ENCODE measurements around the gene SEC14L5.

DNA sequence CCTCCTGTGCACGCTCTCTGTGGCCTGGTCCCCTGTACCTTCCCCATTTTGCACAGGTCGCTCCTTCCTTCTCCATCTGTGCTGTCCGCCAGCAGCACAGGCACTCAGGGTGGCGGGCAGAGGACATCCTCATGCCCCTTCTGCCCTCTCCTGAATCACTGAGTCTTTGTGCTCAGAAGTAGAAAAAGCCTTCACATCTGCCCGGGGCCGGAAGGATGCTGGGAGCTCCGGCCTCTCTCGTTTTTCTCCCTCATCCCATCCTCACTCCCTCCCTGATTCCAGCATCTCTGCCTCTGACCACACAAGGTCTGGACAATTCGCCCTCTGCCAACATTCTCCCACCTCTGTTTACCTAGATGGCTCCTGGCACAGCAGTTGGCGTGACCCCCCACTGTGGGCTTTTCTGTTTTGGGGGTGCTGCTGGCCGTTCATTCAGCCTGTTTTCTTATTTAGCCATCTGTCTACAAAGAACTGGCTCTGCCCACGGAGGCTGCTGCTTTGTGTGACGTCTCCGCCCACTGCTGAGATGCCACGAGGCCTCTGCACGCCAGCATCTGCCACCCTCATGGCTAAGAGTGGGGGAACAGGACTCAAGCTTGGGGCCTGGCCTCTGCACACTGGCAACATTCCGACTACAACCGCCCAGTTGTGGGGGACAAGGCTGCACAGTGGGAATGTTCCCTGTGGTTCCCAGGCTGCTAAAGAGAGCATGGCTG lies 36.7 kb downstream of the SEC14L5 start:
- TF ChIP-seq POLR2AphosphoS5 (IDR thresholded peaks at IDR 0.05; ENCODE audit: borderline replicate concordance, low read depth, low read length), result no peak
- TF ChIP-seq EZH2 (IDR thresholded peaks at IDR 0.05), result no peak
- no peak for TF ChIP-seq FOXP2 (optimal IDR thresholded peaks at IDR 0.05; ENCODE audit: control extremely low read depth, extremely low read length, insufficient read depth)

Measured in SK-N-MC (cell line).